Hepatocyte (in vitro differentiated cells): ENCODE measurements around the gene RTL1.

Source experiments
- EZH2phosphoT487 ChIP-seq: fragments of 200-600 bp; sonication (generic); IDR thresholded peaks from one replicate; pipeline ENCODE4 v1.6.1; 2018; ENCODE audit warnings: antibody characterized with exemption, mild to moderate bottlenecking, low read depth, moderate library complexity; ENCODE audit not compliant: unreplicated experiment, severe bottlenecking
- TF ChIP-seq, protein P1 (sequence below): fragments of 200-600 bp; sonication (generic); IDR thresholded peaks from 2 replicates; pipeline ENCODE4 v1.5.1; 2016; ENCODE audit warnings: antibody characterized with exemption, mild to moderate bottlenecking; ENCODE audit not compliant: poor library complexity

- TF ChIP-seq, protein P1, sequence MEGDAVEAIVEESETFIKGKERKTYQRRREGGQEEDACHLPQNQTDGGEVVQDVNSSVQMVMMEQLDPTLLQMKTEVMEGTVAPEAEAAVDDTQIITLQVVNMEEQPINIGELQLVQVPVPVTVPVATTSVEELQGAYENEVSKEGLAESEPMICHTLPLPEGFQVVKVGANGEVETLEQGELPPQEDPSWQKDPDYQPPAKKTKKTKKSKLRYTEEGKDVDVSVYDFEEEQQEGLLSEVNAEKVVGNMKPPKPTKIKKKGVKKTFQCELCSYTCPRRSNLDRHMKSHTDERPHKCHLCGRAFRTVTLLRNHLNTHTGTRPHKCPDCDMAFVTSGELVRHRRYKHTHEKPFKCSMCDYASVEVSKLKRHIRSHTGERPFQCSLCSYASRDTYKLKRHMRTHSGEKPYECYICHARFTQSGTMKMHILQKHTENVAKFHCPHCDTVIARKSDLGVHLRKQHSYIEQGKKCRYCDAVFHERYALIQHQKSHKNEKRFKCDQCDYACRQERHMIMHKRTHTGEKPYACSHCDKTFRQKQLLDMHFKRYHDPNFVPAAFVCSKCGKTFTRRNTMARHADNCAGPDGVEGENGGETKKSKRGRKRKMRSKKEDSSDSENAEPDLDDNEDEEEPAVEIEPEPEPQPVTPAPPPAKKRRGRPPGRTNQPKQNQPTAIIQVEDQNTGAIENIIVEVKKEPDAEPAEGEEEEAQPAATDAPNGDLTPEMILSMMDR, result no peak
- TF ChIP-seq EZH2phosphoT487, result no peak
Observed at GRCh38 chr14:100901391-100902183, 1.9 kb downstream of the RTL1 start.
